NCI-H82 treated with DMSO at 0.1 percent for 48 hours (cell line): ENCODE data around the gene THG1L.

Experiments used
- DNase-seq: peaks from one replicate; lab custom pipeline; 2025; ENCODE audit not compliant: unreplicated experiment; lab: John Stamatoyannopoulos, UW

Gene THG1L

GRCh38 chr5:157750320-157750719 lies 19.1 kb downstream of the THG1L start:
- no peak for DNase-seq

GRCh38 chr5:157756122-157756521 lies 24.9 kb downstream of the THG1L start:
- no peak for DNase-seq

- no peak for DNase-seq
Measured at GRCh38 chr5:157758706-157759105, 27.5 kb downstream of the THG1L start.

DNA sequence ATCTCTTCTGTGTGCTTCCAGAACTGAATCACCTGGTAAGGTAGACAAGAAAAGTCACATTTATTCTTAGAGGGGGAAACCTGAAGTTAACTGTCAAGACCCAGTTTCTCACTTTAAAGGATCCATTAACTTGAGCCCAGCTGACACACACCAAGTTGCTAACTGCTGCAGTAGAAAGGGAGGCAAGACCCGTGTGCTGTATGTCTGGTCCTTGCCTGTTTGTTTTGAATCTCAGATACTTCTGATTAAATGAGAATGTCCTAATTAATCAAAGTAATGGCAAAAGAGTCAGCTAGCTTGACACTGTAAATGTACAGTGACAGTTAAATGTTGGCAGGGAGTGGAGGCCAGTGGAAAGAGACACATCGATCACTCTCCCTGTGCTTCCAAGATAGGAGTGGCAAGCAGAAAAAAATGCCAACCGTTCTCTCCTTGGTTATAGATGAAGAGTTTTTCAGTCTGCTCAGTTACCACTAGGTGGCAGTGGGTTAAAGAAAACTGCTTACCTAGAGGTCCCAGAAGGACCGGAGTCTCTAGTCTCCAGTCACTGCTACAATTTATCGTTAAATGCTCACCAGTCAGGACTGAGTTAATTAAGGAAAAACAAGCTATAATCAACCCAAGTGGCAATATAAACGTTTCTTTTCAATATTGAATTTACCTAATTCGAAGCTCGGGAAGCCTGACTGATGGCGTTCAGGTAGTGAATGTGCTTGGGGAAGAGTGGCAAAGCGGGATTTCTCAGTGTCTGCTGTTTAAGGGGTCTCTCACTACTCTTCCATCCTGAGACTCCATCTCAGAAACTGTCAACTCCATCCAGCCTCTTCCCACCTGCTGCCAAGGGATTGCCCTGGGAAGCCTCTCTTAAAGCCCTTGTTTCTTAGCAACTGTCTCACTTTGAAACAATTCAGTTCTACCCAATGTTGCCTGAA lies 30.7 kb downstream of the THG1L start:
- DNase-seq: peak; percentile 41

DNA sequence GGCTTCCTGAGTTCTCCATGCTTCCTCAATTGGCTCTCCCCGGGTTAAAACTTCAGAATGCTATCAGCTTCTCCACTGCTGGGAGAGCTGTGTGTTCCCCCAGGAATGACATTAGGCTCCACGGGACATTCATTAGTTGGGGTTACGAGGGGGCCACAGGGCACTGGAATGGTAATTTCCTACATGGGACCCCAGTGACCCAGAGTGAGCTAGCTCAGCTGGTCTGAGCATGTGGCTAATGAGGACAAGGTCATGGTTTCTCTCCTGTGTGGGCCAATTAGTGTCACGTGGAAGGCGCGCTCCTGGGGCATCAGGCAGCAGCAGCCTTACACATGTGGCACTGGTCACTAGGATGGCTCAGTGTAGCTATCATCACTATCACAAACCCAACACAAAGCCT lies 33.3 kb downstream of the THG1L start:
- no peak for DNase-seq

DNA sequence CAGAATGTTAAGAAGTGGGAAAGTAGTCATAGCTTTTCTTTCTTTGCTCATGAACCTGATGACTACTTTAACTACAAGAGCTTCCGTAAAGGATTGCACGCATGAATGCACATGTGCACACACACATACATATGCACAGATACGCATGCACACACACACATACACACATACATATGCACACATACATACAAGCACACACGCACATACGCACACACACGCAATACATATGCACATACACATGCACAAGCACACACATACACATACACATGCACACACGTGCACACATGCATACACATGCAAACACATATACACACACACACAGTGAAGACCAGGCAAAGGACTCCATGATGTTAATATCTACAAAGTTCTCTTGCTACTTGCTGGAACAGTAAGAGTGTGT lies 35.2 kb downstream of the THG1L start:
- no peak for DNase-seq

GRCh38 chr5:157766902-157767301 lies 35.7 kb downstream of the THG1L start:
- no peak for DNase-seq

DNA sequence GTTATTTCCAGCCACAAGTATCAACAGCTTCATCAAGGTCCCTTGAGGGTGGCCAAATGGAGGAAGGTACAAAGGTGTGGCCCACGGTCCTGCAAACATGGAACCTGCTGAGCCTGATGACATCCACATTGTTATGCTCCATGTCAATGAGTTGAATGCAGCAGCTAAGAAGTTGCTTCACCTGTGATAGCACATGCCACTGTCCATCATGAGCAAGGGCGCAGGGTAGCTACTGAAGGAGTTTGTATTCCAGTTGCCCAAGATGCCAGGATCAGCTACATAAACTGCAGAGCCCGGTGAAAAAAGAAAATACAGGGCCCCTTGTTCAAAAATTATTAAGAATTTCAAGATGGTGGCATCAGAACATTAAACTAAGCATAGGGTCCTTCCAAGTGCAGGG lies 36.5 kb downstream of the THG1L start:
- DNase-seq: no peak

DNA sequence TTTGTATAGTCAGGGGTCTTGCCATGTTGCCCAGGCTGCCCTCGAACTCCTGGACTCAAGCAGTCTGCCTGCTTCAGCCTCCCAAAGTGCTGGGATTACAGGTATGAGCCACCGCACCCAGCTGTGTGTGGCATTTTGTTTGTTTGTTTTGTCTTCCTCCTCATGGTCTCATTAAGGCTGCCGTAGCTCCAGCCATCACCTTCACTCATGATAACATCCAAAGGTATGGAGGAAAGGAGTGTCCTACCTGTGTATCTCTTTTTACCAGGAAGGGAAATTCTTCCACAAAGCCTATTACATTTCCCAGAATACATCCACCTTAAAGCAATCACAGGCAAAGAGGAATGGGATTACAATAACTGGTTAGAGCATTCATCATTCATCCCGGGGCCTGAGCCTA lies 39.4 kb downstream of the THG1L start:
- DNase-seq: no peak

- DNase-seq: no peak
Measured at GRCh38 chr5:157772127-157772526, 40.9 kb downstream of the THG1L start.

DNA sequence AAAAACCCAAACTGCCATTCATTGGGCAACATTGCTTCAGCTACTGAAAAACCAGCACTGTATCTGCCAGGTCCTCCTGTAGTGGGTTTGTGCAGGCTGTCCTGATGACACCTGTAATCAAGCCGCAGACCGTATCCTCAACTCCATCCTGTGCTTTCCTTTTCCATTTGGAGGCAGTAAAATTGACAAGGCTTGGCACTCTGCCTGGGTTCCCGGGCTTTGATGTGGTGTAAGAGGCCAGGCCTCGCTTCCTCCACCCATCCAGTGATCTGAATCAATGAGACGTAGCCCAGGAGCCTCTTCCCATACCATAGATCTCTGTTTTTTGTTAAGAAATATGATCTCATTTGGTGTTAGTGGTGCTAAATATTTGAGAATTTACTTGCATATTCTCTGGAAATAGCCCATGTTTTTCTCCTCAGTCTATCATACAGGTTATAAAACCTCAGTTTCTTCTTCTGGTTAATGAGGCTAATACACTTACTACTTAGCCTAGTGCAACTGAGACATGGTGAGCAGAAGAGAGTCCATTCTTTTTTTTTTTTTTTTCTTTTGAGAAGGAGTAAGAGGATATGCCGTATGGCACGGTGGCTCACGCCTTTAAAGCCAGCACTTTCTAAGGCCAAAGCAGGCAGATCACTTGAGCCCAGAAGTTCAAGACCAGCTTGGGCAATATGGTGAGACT lies 47.0 kb downstream of the THG1L start:
- no peak for DNase-seq

DNA sequence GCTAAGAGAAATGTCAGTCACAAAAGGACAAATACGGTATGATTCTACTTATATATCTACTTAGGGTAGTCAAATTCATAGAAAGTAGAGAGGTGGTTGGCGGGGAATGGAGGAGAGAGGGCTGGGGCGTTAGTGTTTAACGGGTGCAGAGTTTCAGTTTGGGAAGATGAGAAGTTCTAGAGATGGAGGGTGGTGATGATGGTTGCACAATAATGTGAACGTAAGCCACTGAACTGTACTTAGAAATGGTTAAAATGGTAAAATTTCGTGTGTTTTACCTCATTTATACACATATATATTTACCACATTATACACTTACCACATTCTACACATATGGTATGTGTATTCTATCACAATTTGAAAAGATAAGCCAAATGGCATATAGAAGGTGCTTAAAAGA lies 48.0 kb downstream of the THG1L start:
- DNase-seq: no peak

- no peak for DNase-seq
Measured at GRCh38 chr5:157785801-157786200, 54.6 kb downstream of the THG1L start.
